A549 (cell line): ENCODE results near the gene NAA38. TPM values are rescaled to one million over a fixed set of nuclear protein-coding genes. Genes with fewer than 3 reads are reported as not detected.

Experiments used
- ATAC-seq, 2 experiments: fragments of 200-7000 bp in 1 of 2; fragments of >200 bp in 1 of 2; cut with Nextera tagmentation in 1 of 2; cut with Tn5 transposase in 1 of 2; 3 replicates each; pipeline versions ENCODE4 v1.8.0 to v1.9.1; 2018 to 2020; ENCODE audit warnings: mild to moderate bottlenecking in 1 of 2, moderate library complexity in 1 of 2
- CTCF ChIA-PET: fragments of 300-600 bp; sonication (Branson Sonifier 250); formaldehyde crosslinking; extraction: SDS; loops from one replicate; lab custom pipeline; 2021; ENCODE audit warnings: antibody characterized with exemption, inconsistent platforms; lab: Yijun Ruan, JAX
- POLR2A ChIA-PET: fragments of 350-600 bp; formaldehyde crosslinking; extraction: SDS; loops from one replicate; lab custom pipeline; 2021; ENCODE audit warnings: antibody characterized with exemption, inconsistent platforms; lab: Yijun Ruan, JAX
- DNase-seq, 2 experiments: peaks; one replicate each; pipeline versions ENCODE4 v3.0.0 to v3.0.0-alpha.2; 2011 to 2016; ENCODE audit warnings: low read depth in 1 of 2, low spot score in 1 of 2
- FAIRE-seq: peaks from 2 replicates; lab custom pipeline; 2011; peaks lifted over from hg19 to GRCh38; lab: Jason Lieb, UNC
- H3K27ac ChIP-seq, 2 experiments: fragments of >200 bp; sonication (Bioruptor Twin); formaldehyde crosslinking; 3 replicates each; pipeline ENCODE4 v1.5.1; 2016 to 2017
- H3K4me1 ChIP-seq: fragments of >200 bp; sonication (Bioruptor Twin); formaldehyde crosslinking; 3 replicates; pipeline ENCODE4 v1.6.1; 2016
- H3K4me2 ChIP-seq: fragments of >200 bp; sonication (Bioruptor Twin); formaldehyde crosslinking; 3 replicates; pipeline ENCODE4 v1.6.1; 2016
- H3K4me3 ChIP-seq: fragments of >200 bp; sonication (Bioruptor Twin); formaldehyde crosslinking; 3 replicates; pipeline ENCODE4 v1.5.1; 2016
- H3K9me3 ChIP-seq: fragments of >200 bp; sonication (Bioruptor Twin); formaldehyde crosslinking; 3 replicates; pipeline ENCODE4 v1.6.1; 2016
- CBX8 ChIP-seq: fragments of 200-600 bp; sonication (generic); IDR thresholded peaks from 2 replicates; pipeline ENCODE4 v1.6.1; 2016
- CEBPB ChIP-seq, 2 experiments: fragments of >200 bp in 1 of 2; sonication (Bioruptor Twin) in 1 of 2; formaldehyde crosslinking in 1 of 2; IDR thresholded peaks; 2 replicates each; pipeline ENCODE4 v1.6.1; 2012 to 2016
- CHD2 ChIP-seq: fragments of 150-350 bp; IDR thresholded peaks from 2 replicates; pipeline ENCODE4 v1.6.1; 2014; ENCODE audit warnings: low read length; ENCODE audit not compliant: partially characterized antibody
- EHF ChIP-seq: fragments of 250-450 bp; sonication (Bioruptor Pico); IDR thresholded peaks from 2 replicates; pipeline ENCODE4 v1.5.0; 2020; ENCODE audit warnings: mild to moderate bottlenecking
- EHMT2 ChIP-seq: fragments of 200-600 bp; sonication (generic); IDR thresholded peaks from 2 replicates; pipeline ENCODE4 v1.6.1; 2016; ENCODE audit warnings: antibody characterized with exemption, low read depth, mild to moderate bottlenecking, moderate library complexity
- EP300 ChIP-seq, 2 experiments: fragments of >200 bp; sonication (Bioruptor Twin); formaldehyde crosslinking; IDR thresholded peaks; 2 replicates in 1 of 2; 3 replicates in 1 of 2; pipeline ENCODE4 v1.6.1; 2016 to 2017
- FOSL2 ChIP-seq, 2 experiments: fragments of 450-650 bp in 1 of 2; fragments of >200 bp in 1 of 2; sonication (Bioruptor Twin) in 1 of 2; formaldehyde crosslinking; IDR thresholded peaks; 2 replicates each; pipeline versions ENCODE4 v1.5.0 to v1.6.1; 2016 to 2020; ENCODE audit warnings: mild to moderate bottlenecking in 1 of 2, moderate library complexity in 1 of 2
- GATA3 ChIP-seq: IDR thresholded peaks from 2 replicates; pipeline ENCODE4 v1.6.1; 2012; ENCODE audit warnings: borderline replicate concordance
- HEYL ChIP-seq: fragments of 250-450 bp; sonication (Bioruptor Pico); IDR thresholded peaks from 2 replicates; pipeline ENCODE4 v1.8.0; 2021; ENCODE audit warnings: mild to moderate bottlenecking, moderate library complexity
- HOXA7 ChIP-seq: fragments of 250-450 bp; sonication (Bioruptor Pico); IDR thresholded peaks from 2 replicates; pipeline ENCODE4 v1.5.0; 2020; ENCODE audit warnings: mild to moderate bottlenecking, moderate library complexity
- HOXB13 ChIP-seq: fragments of 250-450 bp; sonication (Bioruptor Pico); IDR thresholded peaks from 2 replicates; pipeline ENCODE4 v1.5.0; 2020; ENCODE audit warnings: low read depth, mild to moderate bottlenecking, moderate library complexity
- KDM5A ChIP-seq: fragments of 200-600 bp; sonication (generic); IDR thresholded peaks from 2 replicates; pipeline ENCODE4 v1.6.1; 2016; ENCODE audit warnings: antibody characterized with exemption, mild to moderate bottlenecking
- MAFK ChIP-seq: fragments of 450-650 bp; IDR thresholded peaks from 2 replicates; pipeline ENCODE4 v1.6.1; 2014; ENCODE audit not compliant: partially characterized antibody
- MYC ChIP-seq: IDR thresholded peaks from 2 replicates; pipeline ENCODE4 v1.6.1; 2012; ENCODE audit warnings: mild to moderate bottlenecking, inconsistent platforms, low read length, improper control_type of control experiment, borderline replicate concordance
- PHF8 ChIP-seq: fragments of 200-600 bp; sonication (generic); IDR thresholded peaks from 2 replicates; pipeline ENCODE4 v1.6.1; 2016; ENCODE audit warnings: low read depth, mild to moderate bottlenecking, antibody characterized with exemption, moderate library complexity, borderline replicate concordance
- RCOR1 ChIP-seq: fragments of 150-350 bp; IDR thresholded peaks from 2 replicates; pipeline ENCODE4 v1.6.1; 2014; ENCODE audit warnings: antibody characterized with exemption, low read length, low read depth
- RFX5 ChIP-seq: fragments of 450-650 bp; IDR thresholded peaks from 2 replicates; pipeline ENCODE4 v1.7.1; 2014; ENCODE audit warnings: antibody characterized with exemption, mild to moderate bottlenecking, moderate library complexity
- RNF2 ChIP-seq: fragments of 200-600 bp; sonication (generic); IDR thresholded peaks from 2 replicates; pipeline ENCODE4 v1.6.1; 2016; ENCODE audit warnings: low read depth, mild to moderate bottlenecking, antibody characterized with exemption, moderate library complexity, borderline replicate concordance
- SMC3 ChIP-seq: fragments of >200 bp; sonication (Bioruptor Twin); formaldehyde crosslinking; IDR thresholded peaks from 3 replicates; pipeline ENCODE4 v1.6.1; 2018; ENCODE audit warnings: inconsistent platforms
- SREBF2 ChIP-seq: fragments of 450-650 bp; IDR thresholded peaks from 2 replicates; pipeline ENCODE4 v1.6.1; 2014; ENCODE audit warnings: mild to moderate bottlenecking, moderate library complexity
- ZNF302 ChIP-seq: fragments of 250-450 bp; sonication (Bioruptor Pico); IDR thresholded peaks from 2 replicates; pipeline ENCODE4 v1.9.0; 2021; ENCODE audit warnings: inconsistent platforms, mild to moderate bottlenecking, moderate library complexity
- WGBS: methylation state at CpG from one replicate; pipeline ENCODE4 v1.1.6; 2017; ENCODE audit errors: missing lambda C conversion rate; 5-methylcytosine and 5-hydroxymethylcytosine counted together
- polyA plus RNA-seq, 4 experiments: library from polyadenylated mRNA; depleted of rRNA in 3 of 4; stranded (reverse); fragments of >200 nt; fragmentation: RNase III in 1 of 4; extraction: RNeasy Plus Mini Kit Qiagen cat#74134 plus additional on column Dnase treatment in 1 of 4; gene quantifications; 2 replicates in 3 of 4; 3 replicates in 1 of 4; pipeline ENCODE4 v1.2.3, GENCODE V29; 2011 to 2017
- TF ChIP-seq, protein P1 (sequence below): fragments of 150-350 bp; IDR thresholded peaks from 2 replicates; pipeline ENCODE4 v1.6.1; 2014; ENCODE audit warnings: low read depth, mild to moderate bottlenecking, low read length
- TF ChIP-seq, protein P2 (sequence below): IDR thresholded peaks from 2 replicates; pipeline ENCODE4 v1.6.1; 2012; ENCODE audit warnings: low read depth, borderline replicate concordance
- TF ChIP-seq, protein P3 (sequence below): IDR thresholded peaks from 2 replicates; pipeline ENCODE4 v1.6.1; 2012
- TF ChIP-seq, protein P4 (sequence below): fragments of 450-650 bp; IDR thresholded peaks from 2 replicates; pipeline ENCODE4 v1.6.1; 2014; ENCODE audit warnings: antibody characterized with exemption
- TF ChIP-seq, protein P5 (sequence below): fragments of >200 bp; sonication (Bioruptor Twin); formaldehyde crosslinking; IDR thresholded peaks from 3 replicates; pipeline ENCODE4 v1.5.1; 2016
- TF ChIP-seq, protein P6 (sequence below): fragments of 250-450 bp; sonication (Bioruptor Pico); IDR thresholded peaks from 2 replicates; pipeline ENCODE4 v1.5.0; 2021; ENCODE audit warnings: mild to moderate bottlenecking, moderate library complexity, borderline replicate concordance
- TF ChIP-seq, protein P7 (sequence below): IDR thresholded peaks from 2 replicates; pipeline ENCODE4 v1.6.1; 2012
- TF ChIP-seq, protein P8 (sequence below): fragments of 250-450 bp; sonication (Bioruptor Pico); IDR thresholded peaks from 2 replicates; pipeline ENCODE4 v1.5.0; 2020; ENCODE audit warnings: low read depth, mild to moderate bottlenecking, moderate library complexity

NAA38 gene
- polyA plus RNA-seq, 2 of the 4 experiments (the other 2 are of a cell fraction), result 102 to 287 TPM

DNA sequence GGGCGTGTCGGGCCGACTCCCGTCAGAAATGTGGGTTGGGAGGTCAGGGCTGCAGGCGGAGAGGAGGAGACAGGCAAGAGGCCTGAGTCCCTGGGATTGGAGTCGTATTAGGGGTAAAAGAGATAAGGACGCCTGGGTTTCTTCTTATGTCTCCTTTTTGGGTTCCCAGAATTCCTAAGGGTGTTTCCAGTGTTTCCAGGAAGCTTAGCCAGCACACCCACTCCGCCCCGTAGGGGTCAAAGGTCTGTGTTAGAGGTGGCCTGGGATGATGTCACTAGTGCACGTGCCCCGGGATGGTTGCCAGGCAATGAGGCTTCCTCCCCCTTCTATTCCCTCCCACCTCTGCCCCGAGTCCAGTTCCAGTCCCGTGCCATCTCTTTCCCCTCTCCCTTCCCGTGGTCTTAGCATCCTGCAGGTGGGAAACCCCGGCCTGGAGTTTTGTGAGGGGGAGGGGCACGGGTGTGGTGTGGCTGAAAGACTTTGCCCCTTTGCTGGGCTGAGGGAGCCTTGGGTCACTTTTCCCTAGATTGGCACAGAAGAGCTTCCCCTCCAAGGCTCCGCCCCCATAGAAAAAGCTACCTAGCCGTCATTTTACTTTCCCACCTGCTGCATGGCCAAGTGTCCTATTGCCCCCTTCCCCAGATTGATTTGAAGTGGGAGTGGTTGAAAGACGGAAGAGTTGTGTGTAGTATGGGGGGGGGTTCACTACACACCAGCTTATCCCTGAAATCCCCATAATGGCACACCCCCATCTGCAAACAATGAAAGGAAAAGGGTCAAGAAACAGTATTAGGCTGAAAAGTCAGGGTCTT is 20.6 kb downstream of the NAA38 start:
- ATAC-seq (peak; percentile 8 to 20; a peak in 5 of 6 replicates), DNase-seq (peak; percentile 87 to 98), FAIRE-seq (peak; percentile 63)
- Histone ChIP-seq H3K9me3 (no peaks in the 10 kb centered on the region), H3K4me3 (peak overlapping the region; percentile 60), H3K27ac (peak overlapping the region; percentile 82 to 89), H3K4me1 (peaks cover 48% of the 10 kb centered on the region), H3K4me2 (peak overlapping the region; percentile 96)
- WGBS, result 3% methylated on average over 19 of the region's 19 CpGs
- POLR2A ChIA-PET, result interaction anchor here (0.7 to 6.7 kb wide), 3 partner anchors 9 to 20 kb away, joined by 3 to 44 read pairs (median 3); partner anchors contain the start of genes CYB5D1 and NAA38
- CTCF ChIA-PET, result interaction anchor here (1.0 to 25.1 kb wide), 9 partner anchors 5 to 204 kb away, joined by 3 to 677 read pairs (median 7); partner anchors contain the start of genes KDM6B, TP53 and WRAP53
- no peak for TF ChIP-seq SREBF2
- no peak for TF ChIP-seq MAFK
- peak; percentile 91 for TF ChIP-seq MYC
- TF ChIP-seq SMC3, result no peak
- TF ChIP-seq, protein P1, sequence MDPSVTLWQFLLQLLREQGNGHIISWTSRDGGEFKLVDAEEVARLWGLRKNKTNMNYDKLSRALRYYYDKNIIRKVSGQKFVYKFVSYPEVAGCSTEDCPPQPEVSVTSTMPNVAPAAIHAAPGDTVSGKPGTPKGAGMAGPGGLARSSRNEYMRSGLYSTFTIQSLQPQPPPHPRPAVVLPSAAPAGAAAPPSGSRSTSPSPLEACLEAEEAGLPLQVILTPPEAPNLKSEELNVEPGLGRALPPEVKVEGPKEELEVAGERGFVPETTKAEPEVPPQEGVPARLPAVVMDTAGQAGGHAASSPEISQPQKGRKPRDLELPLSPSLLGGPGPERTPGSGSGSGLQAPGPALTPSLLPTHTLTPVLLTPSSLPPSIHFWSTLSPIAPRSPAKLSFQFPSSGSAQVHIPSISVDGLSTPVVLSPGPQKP, result no peak
- TF ChIP-seq, protein P2, sequence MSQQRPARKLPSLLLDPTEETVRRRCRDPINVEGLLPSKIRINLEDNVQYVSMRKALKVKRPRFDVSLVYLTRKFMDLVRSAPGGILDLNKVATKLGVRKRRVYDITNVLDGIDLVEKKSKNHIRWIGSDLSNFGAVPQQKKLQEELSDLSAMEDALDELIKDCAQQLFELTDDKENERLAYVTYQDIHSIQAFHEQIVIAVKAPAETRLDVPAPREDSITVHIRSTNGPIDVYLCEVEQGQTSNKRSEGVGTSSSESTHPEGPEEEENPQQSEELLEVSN, result 0 out of 2 replicates have a peak, but pooled peaks have one; percentile 68
- TF ChIP-seq CEBPB (IDR thresholded peaks at IDR 0.05), result peak in 1 of 2 experiments; percentile 68; a peak in 1 of 4 replicates
- TF ChIP-seq HOXA7 (CRISPR knock-in tag), result no peak
- TF ChIP-seq, protein P3, sequence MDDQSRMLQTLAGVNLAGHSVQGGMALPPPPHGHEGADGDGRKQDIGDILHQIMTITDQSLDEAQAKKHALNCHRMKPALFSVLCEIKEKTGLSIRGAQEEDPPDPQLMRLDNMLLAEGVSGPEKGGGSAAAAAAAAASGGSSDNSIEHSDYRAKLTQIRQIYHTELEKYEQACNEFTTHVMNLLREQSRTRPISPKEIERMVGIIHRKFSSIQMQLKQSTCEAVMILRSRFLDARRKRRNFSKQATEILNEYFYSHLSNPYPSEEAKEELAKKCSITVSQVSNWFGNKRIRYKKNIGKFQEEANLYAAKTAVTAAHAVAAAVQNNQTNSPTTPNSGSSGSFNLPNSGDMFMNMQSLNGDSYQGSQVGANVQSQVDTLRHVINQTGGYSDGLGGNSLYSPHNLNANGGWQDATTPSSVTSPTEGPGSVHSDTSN, result peak; percentile 67; the same call in 1 of the 2 replicates
- TF ChIP-seq HOXB13 (CRISPR knock-in tag), result no peak
- TF ChIP-seq, protein P4, sequence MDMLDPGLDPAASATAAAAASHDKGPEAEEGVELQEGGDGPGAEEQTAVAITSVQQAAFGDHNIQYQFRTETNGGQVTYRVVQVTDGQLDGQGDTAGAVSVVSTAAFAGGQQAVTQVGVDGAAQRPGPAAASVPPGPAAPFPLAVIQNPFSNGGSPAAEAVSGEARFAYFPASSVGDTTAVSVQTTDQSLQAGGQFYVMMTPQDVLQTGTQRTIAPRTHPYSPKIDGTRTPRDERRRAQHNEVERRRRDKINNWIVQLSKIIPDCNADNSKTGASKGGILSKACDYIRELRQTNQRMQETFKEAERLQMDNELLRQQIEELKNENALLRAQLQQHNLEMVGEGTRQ, result peak; percentile 88
- TF ChIP-seq ZNF302 (CRISPR knock-in tag), result no peak
- TF ChIP-seq, protein P5, sequence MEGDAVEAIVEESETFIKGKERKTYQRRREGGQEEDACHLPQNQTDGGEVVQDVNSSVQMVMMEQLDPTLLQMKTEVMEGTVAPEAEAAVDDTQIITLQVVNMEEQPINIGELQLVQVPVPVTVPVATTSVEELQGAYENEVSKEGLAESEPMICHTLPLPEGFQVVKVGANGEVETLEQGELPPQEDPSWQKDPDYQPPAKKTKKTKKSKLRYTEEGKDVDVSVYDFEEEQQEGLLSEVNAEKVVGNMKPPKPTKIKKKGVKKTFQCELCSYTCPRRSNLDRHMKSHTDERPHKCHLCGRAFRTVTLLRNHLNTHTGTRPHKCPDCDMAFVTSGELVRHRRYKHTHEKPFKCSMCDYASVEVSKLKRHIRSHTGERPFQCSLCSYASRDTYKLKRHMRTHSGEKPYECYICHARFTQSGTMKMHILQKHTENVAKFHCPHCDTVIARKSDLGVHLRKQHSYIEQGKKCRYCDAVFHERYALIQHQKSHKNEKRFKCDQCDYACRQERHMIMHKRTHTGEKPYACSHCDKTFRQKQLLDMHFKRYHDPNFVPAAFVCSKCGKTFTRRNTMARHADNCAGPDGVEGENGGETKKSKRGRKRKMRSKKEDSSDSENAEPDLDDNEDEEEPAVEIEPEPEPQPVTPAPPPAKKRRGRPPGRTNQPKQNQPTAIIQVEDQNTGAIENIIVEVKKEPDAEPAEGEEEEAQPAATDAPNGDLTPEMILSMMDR, result no peak
- TF ChIP-seq KDM5A, result no peak
- no peak for TF ChIP-seq CBX8
- TF ChIP-seq, protein P6, sequence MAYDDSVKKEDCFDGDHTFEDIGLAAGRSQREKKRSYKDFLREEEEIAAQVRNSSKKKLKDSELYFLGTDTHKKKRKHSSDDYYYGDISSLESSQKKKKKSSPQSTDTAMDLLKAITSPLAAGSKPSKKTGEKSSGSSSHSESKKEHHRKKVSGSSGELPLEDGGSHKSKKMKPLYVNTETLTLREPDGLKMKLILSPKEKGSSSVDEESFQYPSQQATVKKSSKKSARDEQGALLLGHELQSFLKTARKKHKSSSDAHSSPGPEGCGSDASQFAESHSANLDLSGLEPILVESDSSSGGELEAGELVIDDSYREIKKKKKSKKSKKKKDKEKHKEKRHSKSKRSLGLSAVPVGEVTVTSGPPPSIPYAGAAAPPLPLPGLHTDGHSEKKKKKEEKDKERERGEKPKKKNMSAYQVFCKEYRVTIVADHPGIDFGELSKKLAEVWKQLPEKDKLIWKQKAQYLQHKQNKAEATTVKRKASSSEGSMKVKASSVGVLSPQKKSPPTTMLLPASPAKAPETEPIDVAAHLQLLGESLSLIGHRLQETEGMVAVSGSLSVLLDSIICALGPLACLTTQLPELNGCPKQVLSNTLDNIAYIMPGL (CRISPR knock-in tag), result no peak
- no peak for TF ChIP-seq EHMT2
- no peak; the same call in 1 of the 2 replicates for TF ChIP-seq FOSL2 (IDR thresholded peaks at IDR 0.05)
- TF ChIP-seq FOSL2 (CRISPR knock-in tag; IDR thresholded peaks at IDR 0.05), result peak; percentile 85
- TF ChIP-seq CHD2, result peak; percentile 78
- no peak for TF ChIP-seq RNF2
- TF ChIP-seq PHF8, result no peak
- peak; percentile 86 for TF ChIP-seq RFX5
- TF ChIP-seq RCOR1, result no peak
- TF ChIP-seq HEYL (CRISPR knock-in tag), result no peak
- TF ChIP-seq EHF (CRISPR knock-in tag), result no peak
- peak; percentile 84 for TF ChIP-seq GATA3
- TF ChIP-seq, protein P7, sequence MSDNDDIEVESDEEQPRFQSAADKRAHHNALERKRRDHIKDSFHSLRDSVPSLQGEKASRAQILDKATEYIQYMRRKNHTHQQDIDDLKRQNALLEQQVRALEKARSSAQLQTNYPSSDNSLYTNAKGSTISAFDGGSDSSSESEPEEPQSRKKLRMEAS, result peak; percentile 96
- TF ChIP-seq EP300 (IDR thresholded peaks at IDR 0.05), result peak in 1 of 2 experiments; percentile 70; a peak in 1 of 5 replicates
- TF ChIP-seq, protein P8, sequence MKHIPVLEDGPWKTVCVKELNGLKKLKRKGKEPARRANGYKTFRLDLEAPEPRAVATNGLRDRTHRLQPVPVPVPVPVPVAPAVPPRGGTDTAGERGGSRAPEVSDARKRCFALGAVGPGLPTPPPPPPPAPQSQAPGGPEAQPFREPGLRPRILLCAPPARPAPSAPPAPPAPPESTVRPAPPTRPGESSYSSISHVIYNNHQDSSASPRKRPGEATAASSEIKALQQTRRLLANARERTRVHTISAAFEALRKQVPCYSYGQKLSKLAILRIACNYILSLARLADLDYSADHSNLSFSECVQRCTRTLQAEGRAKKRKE (CRISPR knock-in tag), result no peak
